Liver (tissue), 3 donors: ENCODE measurements around the gene WIPI1.

Source experiments
- TAF1 ChIP-seq: conservative IDR thresholded peaks from 2 replicates; pipeline ENCODE4 v1.6.1; 2016; ENCODE audit warnings: antibody characterized with exemption, mild to moderate bottlenecking
- ZBTB33 ChIP-seq: IDR thresholded peaks from 2 replicates; pipeline ENCODE4 v1.6.1; 2016; ENCODE audit warnings: antibody characterized with exemption
- TF ChIP-seq, protein P1 (sequence below): fragments of 150-350 bp; IDR thresholded peaks from 2 replicates; pipeline ENCODE4 v1.5.1; 2017; ENCODE audit warnings: improper control_type of control experiment, low read depth, low read length; ENCODE audit not compliant: missing input control
- donor health status: healthy.
- donor health status: healthy.

GRCh38 chr17:68460715-68461114, 3.4 kb upstream of the WIPI1 start:
- TF ChIP-seq ZBTB33 (no peak), TAF1 (no peak)
- TF ChIP-seq, protein P1, sequence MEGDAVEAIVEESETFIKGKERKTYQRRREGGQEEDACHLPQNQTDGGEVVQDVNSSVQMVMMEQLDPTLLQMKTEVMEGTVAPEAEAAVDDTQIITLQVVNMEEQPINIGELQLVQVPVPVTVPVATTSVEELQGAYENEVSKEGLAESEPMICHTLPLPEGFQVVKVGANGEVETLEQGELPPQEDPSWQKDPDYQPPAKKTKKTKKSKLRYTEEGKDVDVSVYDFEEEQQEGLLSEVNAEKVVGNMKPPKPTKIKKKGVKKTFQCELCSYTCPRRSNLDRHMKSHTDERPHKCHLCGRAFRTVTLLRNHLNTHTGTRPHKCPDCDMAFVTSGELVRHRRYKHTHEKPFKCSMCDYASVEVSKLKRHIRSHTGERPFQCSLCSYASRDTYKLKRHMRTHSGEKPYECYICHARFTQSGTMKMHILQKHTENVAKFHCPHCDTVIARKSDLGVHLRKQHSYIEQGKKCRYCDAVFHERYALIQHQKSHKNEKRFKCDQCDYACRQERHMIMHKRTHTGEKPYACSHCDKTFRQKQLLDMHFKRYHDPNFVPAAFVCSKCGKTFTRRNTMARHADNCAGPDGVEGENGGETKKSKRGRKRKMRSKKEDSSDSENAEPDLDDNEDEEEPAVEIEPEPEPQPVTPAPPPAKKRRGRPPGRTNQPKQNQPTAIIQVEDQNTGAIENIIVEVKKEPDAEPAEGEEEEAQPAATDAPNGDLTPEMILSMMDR = no peak
